GM12874 (cell line): ENCODE results near the gene TRPC6.

Experiments used
- CTCF ChIP-seq: IDR thresholded peaks from 2 replicates; pipeline ENCODE4 v1.5.1; 2011; ENCODE audit warnings: low read depth, mild to moderate bottlenecking, control low read depth, low read length, moderate library complexity; ENCODE audit not compliant: insufficient read depth

The TRPC6 gene

DNA sequence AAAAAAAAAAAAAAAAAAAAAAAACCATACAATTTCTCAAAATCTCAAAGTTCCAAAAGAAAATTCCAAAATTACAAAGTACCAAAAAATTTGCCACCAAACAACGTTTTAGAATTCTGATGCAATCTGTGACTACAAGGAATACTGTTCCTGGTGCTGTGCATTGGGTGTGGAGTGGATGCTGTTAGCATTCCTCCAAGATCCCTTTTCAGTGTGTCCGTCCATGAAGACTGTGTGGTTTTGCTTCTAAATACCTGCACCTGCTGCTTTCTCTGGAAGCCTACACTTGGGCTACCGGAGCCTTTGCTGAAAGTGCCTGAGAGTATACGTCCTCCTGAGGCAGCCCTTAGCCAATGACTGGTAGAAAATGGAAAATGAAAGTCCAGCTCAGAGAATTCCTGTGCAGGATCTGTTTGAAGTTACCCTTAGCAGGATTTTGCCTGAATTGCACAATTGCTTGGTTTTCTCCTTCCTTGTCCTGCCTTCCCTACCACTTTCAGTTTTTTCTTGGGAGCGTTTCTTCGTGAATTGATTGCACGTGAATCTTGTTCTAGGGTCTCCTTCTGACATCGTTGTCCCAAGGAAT, 140.8 kb downstream of the TRPC6 start:
- no peak for TF ChIP-seq CTCF

- TF ChIP-seq CTCF, result no peak
These were observed 141.6 kb downstream of the TRPC6 start for GRCh38 chr11:101442171-101442570.

DNA sequence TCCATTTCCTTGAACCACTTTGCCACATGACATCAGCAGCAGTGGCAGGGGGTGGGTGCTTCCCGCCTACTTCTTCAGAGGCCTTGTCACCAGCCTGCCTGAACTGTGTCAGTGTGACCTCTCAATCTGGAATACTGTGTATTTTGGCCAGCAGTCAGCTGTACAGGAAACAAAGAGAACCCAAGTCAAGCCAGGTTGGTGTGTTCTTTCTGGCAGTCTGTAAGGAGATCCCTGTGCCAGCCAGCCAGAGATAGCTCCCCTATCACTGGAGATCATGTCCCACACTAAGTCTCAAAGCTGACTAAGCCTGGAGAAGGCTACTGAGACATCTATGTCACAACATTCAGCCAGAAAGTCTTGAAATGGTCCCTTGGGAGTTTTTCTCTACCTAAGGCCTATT, 142.1 kb downstream of the TRPC6 start:
- TF ChIP-seq CTCF, result no peak

GRCh38 chr11:101439488-101439887, 144.3 kb downstream of the TRPC6 start:
- TF ChIP-seq CTCF, result no peak

- TF ChIP-seq CTCF, result no peak
These were observed 145.7 kb downstream of the TRPC6 start for GRCh38 chr11:101438126-101438525.

GRCh38 chr11:101436511-101437142, 147.2 kb downstream of the TRPC6 start:
- peak; percentile 65 for TF ChIP-seq CTCF

DNA sequence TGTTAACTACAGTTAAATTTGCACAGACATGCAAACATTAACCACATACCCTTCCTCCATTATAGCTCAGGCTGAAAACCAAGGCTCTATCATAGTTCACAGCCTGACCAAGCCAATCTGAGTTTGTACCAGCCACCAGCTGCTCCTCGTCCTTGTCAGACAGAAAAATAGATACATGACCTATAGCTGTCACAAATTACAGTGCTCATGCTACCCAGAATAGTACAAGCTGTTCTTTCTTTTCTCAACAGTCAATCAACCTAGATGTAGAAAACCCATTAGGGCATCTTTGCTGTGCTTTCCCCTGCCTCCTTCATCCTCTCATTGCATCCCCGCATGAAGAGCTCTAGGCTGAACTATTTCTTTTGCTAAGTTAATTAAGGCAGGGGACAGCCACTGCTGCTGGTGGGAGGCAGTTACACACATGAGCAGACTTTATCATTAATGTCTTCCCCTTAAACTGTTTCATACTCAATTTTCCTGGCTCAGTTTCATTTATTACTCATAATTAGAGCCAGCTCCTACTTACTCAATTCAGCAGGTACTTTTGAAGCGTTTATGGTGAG, 148.3 kb downstream of the TRPC6 start:
- TF ChIP-seq CTCF, result no peak
